NT2/D1 (cell line): Measurements from ENCODE around the gene FMN2.

Experiments
- SUZ12 ChIP-seq: IDR thresholded peaks from 2 replicates; pipeline ENCODE4 v1.6.1; 2011; ENCODE audit not compliant: insufficient read length, insufficient read depth; ENCODE audit errors: extremely low read depth
- YY1 ChIP-seq: IDR thresholded peaks from 2 replicates; pipeline ENCODE4 v1.6.1; 2011; ENCODE audit not compliant: insufficient read length, insufficient read depth
- ZNF274 ChIP-seq: IDR thresholded peaks from 2 replicates; pipeline ENCODE4 v1.6.1; 2011; ENCODE audit warnings: mild to moderate bottlenecking, low read depth, low read length

DNA sequence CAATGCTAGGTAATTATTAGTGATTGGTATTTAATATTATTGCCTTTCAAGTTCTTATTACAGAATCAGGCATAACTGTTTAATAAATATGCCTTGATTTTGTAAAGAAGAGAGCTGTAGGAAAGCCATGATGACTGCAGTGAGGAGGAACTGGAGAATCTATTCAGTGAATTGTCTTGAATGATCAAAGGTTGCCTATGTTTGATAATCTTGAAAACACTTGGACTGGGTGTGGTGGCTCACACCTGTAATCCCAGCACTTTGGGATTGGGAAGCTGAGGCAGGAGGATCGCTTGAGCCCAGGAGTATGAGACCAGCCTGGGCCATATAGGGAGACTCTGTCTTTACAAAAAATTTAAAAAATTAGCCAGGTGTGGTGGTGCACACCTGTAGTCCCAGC lies 42.4 kb downstream of the FMN2 start:
- TF ChIP-seq ZNF274 (no peak), YY1 (no peak), SUZ12 (no peak)
